H1 (cell line): ENCODE measurements around the gene EIF4A2. TPM values are rescaled to one million over a fixed set of nuclear protein-coding genes. Genes with fewer than 3 reads are reported as not detected.

ENCODE experiments used
- CTCF ChIA-PET: fragments of 300-600 bp; sonication (Branson Sonifier 250); formaldehyde crosslinking; loops from one replicate; lab custom pipeline; 2021; ENCODE audit not compliant: partially characterized antibody; lab: Charles Lee
- POLR2A ChIA-PET: fragments of 300-600 bp; sonication (Branson Sonifier 250); formaldehyde crosslinking; loops from one replicate; lab custom pipeline; 2021; ENCODE audit warnings: inconsistent platforms; ENCODE audit not compliant: partially characterized antibody; lab: Charles Lee
- DNase-seq, 2 experiments: peaks; one replicate each; pipeline versions ENCODE4 v3.0.0 to v3.0.0-alpha.2; 2010 to 2022; ENCODE audit warnings: low spot score in 2 of 2, low read depth in 1 of 2, mixed read lengths in 1 of 2
- FAIRE-seq: peaks from 2 replicates; lab custom pipeline; 2011; peaks lifted over from hg19 to GRCh38; lab: Jason Lieb, UNC
- H2AFZ ChIP-seq: 2 replicates; pipeline ENCODE4 v1.8.1; 2012; ENCODE audit warnings: low read length, inconsistent platforms
- H2AK5ac ChIP-seq: 2 replicates; pipeline ENCODE4 v1.6.1; 2013; ENCODE audit warnings: low read depth, low read length
- H2BK120ac ChIP-seq: replicated peaks from 2 replicates; pipeline ENCODE3; 2013; ENCODE audit warnings: low read depth, low read length, inconsistent platforms
- H2BK12ac ChIP-seq: 2 replicates; pipeline ENCODE4 v1.6.1; 2013; ENCODE audit warnings: low read depth, low read length
- H2BK15ac ChIP-seq: 2 replicates; pipeline ENCODE4 v1.6.1; 2013; ENCODE audit warnings: low read length
- H2BK20ac ChIP-seq: 2 replicates; pipeline ENCODE4 v1.6.1; 2013; ENCODE audit warnings: low read length
- H2BK5ac ChIP-seq: 2 replicates; pipeline ENCODE4 v1.6.1; 2013; ENCODE audit warnings: low read depth, low read length
- H3K14ac ChIP-seq: 2 replicates; pipeline ENCODE4 v1.6.1; 2013; ENCODE audit warnings: inconsistent platforms; ENCODE audit not compliant: insufficient read length
- H3K18ac ChIP-seq: 2 replicates; pipeline ENCODE4 v1.6.1; 2013; ENCODE audit warnings: low read length; ENCODE audit errors: extremely low read depth
- H3K23ac ChIP-seq: 2 replicates; pipeline ENCODE4 v1.6.1; 2013; ENCODE audit warnings: inconsistent platforms; ENCODE audit not compliant: insufficient read length
- H3K23me2 ChIP-seq: 2 replicates; pipeline ENCODE4 v1.6.1; 2013; ENCODE audit warnings: low read depth, low read length
- H3K27ac ChIP-seq: 2 replicates; pipeline ENCODE4 v1.6.1; 2011; ENCODE audit warnings: low read depth, low read length, inconsistent platforms
- H3K27me3 ChIP-seq, 4 experiments: replicated peaks in 1 of 4; 1 replicate in 1 of 4; 2 replicates in 3 of 4; pipeline versions ENCODE4 v1.6.1 to v1.8.1; 2011 to 2013; ENCODE audit warnings: low read length in 3 of 4, mild to moderate bottlenecking in 3 of 4, inconsistent platforms in 2 of 4, mixed read lengths in 2 of 4, moderate library complexity in 1 of 4; ENCODE audit not compliant: control insufficient read depth in 3 of 4, insufficient read depth in 3 of 4; ENCODE audit errors: extremely low read depth in 1 of 4
- H3K36me3 ChIP-seq, 4 experiments: 2 replicates each; pipeline versions ENCODE4 v1.6.1 to v1.8.1; 2011 to 2013; ENCODE audit warnings: mild to moderate bottlenecking in 4 of 4, low read length in 3 of 4, moderate library complexity in 2 of 4, control low read depth in 1 of 4, inconsistent platforms in 1 of 4; ENCODE audit not compliant: insufficient read depth in 4 of 4, control insufficient read depth in 2 of 4
- H3K4ac ChIP-seq: replicated peaks from 2 replicates; pipeline ENCODE3; 2013; ENCODE audit warnings: low read length, low read depth, mixed read lengths, inconsistent platforms; ENCODE audit not compliant: insufficient read length
- H3K4me1 ChIP-seq, 4 experiments: replicated peaks in 1 of 4; 1 replicate in 1 of 4; 2 replicates in 3 of 4; pipeline versions ENCODE4 v1.6.1 to v1.8.1; 2011 to 2013; ENCODE audit warnings: low read length in 3 of 4, inconsistent platforms in 2 of 4, mixed read lengths in 1 of 4; ENCODE audit not compliant: insufficient read depth in 4 of 4, control insufficient read depth in 3 of 4
- H3K4me2 ChIP-seq, 2 experiments: 2 replicates each; pipeline versions ENCODE4 v1.6.1 to v1.8.1; 2011 to 2013; ENCODE audit warnings: low read depth in 2 of 2, low read length in 2 of 2, control low read depth in 1 of 2, inconsistent platforms in 1 of 2, mild to moderate bottlenecking in 1 of 2; ENCODE audit not compliant: insufficient read depth in 1 of 2
- H3K4me3 ChIP-seq, 4 experiments: fragments of 200-600, 300-600 bp in 1 of 4; sonication (generic), shearing (Covaris generic), sonication (Bioruptor Twin) in 1 of 4; 2 replicates each; pipeline versions ENCODE4 v1.5.1 to v1.8.1; 2011 to 2016; ENCODE audit warnings: low read length in 4 of 4, low read depth in 3 of 4, control low read depth in 2 of 4, inconsistent platforms in 2 of 4, mild to moderate bottlenecking in 2 of 4, mixed read lengths in 1 of 4, moderate library complexity in 1 of 4; ENCODE audit not compliant: insufficient read depth in 2 of 4; ENCODE audit errors: extremely low read depth in 1 of 4
- H3K56ac ChIP-seq: replicated peaks from 2 replicates; pipeline ENCODE3; 2013; ENCODE audit warnings: low read depth, mild to moderate bottlenecking, mixed read lengths, low read length, inconsistent platforms; ENCODE audit not compliant: insufficient read length
- H3K79me1 ChIP-seq: 2 replicates; pipeline ENCODE4 v1.6.1; 2013; ENCODE audit warnings: low read depth, low read length, control low read depth
- H3K79me2 ChIP-seq, 2 experiments: 2 replicates each; pipeline versions ENCODE4 v1.6.1 to v1.8.1; 2012 to 2013; ENCODE audit warnings: low read length in 2 of 2, mild to moderate bottlenecking in 2 of 2, inconsistent platforms in 1 of 2; ENCODE audit not compliant: insufficient read depth in 2 of 2, control insufficient read depth in 1 of 2
- H3K9ac ChIP-seq, 4 experiments: replicated peaks in 1 of 4; 1 replicate in 1 of 4; 2 replicates in 3 of 4; pipeline versions ENCODE4 v1.6.1 to v1.8.1; 2011 to 2013; ENCODE audit warnings: low read depth in 3 of 4, low read length in 3 of 4, control low read depth in 2 of 4, mild to moderate bottlenecking in 2 of 4, moderate library complexity in 2 of 4, inconsistent platforms in 1 of 4; ENCODE audit errors: extremely low read depth in 1 of 4
- H3K9me3 ChIP-seq, 2 experiments: 2 replicates each; pipeline versions ENCODE4 v1.6.1 to v1.8.1; 2012 to 2013; ENCODE audit warnings: mild to moderate bottlenecking in 2 of 2, moderate library complexity in 2 of 2, control low read depth in 1 of 2, inconsistent platforms in 1 of 2, low read depth in 1 of 2, low read length in 1 of 2, mixed read lengths in 1 of 2; ENCODE audit not compliant: insufficient read depth in 2 of 2
- H4K20me1 ChIP-seq, 2 experiments: replicated peaks in 1 of 2; 2 replicates each; pipeline versions ENCODE3 to v1.8.1; 2011 to 2013; ENCODE audit warnings: inconsistent platforms in 2 of 2, low read length in 2 of 2, mild to moderate bottlenecking in 1 of 2; ENCODE audit not compliant: insufficient read depth in 2 of 2, control insufficient read depth in 1 of 2
- H4K5ac ChIP-seq: 2 replicates; pipeline ENCODE4 v1.6.1; 2013; ENCODE audit warnings: low read length, low read depth, mixed read lengths, inconsistent platforms; ENCODE audit not compliant: insufficient read length
- H4K8ac ChIP-seq: 2 replicates; pipeline ENCODE4 v1.8.0; 2013; ENCODE audit warnings: mild to moderate bottlenecking, moderate library complexity, low read length, inconsistent platforms; ENCODE audit not compliant: insufficient read depth; ENCODE audit errors: extremely low read depth
- H4K91ac ChIP-seq: replicated peaks from 2 replicates; pipeline ENCODE3; 2013; ENCODE audit warnings: low read length, mixed read lengths, inconsistent platforms; ENCODE audit not compliant: insufficient read length
- CBX5 ChIP-seq: fragments of 300-800, 300-1000 bp; sonication (generic); IDR thresholded peaks from 2 replicates; pipeline ENCODE4 v1.7.1; 2016; ENCODE audit warnings: antibody characterized with exemption, low read length, low read depth
- CEBPB ChIP-seq: IDR thresholded peaks from 2 replicates; pipeline ENCODE4 v1.6.1; 2012; ENCODE audit warnings: low read depth, low read length
- CREB1 ChIP-seq: IDR thresholded peaks from 2 replicates; pipeline ENCODE4 v1.6.1; 2012; ENCODE audit warnings: inconsistent platforms
- CTCF ChIP-seq, 3 experiments: IDR thresholded peaks; 1 replicate in 2 of 3; 2 replicates in 1 of 3; pipeline versions ENCODE4 v1.5.1 to v1.6.1; 2011; ENCODE audit warnings: low read length in 3 of 3, mild to moderate bottlenecking in 3 of 3, inconsistent platforms in 2 of 3, low read depth in 1 of 3, moderate library complexity in 1 of 3; ENCODE audit not compliant: insufficient read depth in 1 of 3; ENCODE audit errors: control extremely low read depth in 1 of 3
- EZH2 ChIP-seq: fragments of 200-600 bp; sonication (generic); IDR thresholded peaks from 2 replicates; pipeline ENCODE4 v1.7.1; 2012; ENCODE audit warnings: low read depth, mild to moderate bottlenecking, moderate library complexity, low read length, inconsistent platforms; ENCODE audit not compliant: severe bottlenecking
- GABPA ChIP-seq: IDR thresholded peaks from 2 replicates; pipeline ENCODE4 v1.6.1; 2011; ENCODE audit warnings: mild to moderate bottlenecking, low read length, moderate library complexity, borderline replicate concordance; ENCODE audit not compliant: insufficient read depth
- RBBP5 ChIP-seq: IDR thresholded peaks from 2 replicates; pipeline ENCODE4 v1.7.1; 2012; ENCODE audit warnings: low read depth, mild to moderate bottlenecking, inconsistent platforms, low read length, moderate library complexity, borderline replicate concordance
- RXRA ChIP-seq: IDR thresholded peaks from 2 replicates; pipeline ENCODE4 v1.6.1; 2011; ENCODE audit warnings: low read depth, mild to moderate bottlenecking, low read length, moderate library complexity; ENCODE audit not compliant: insufficient read depth
- SIN3A ChIP-seq, 2 experiments: IDR thresholded peaks in 1 of 2; conservative IDR thresholded peaks in 1 of 2; 2 replicates each; pipeline ENCODE4 v1.6.1; 2011 to 2012; ENCODE audit warnings: low read length in 2 of 2, improper control_type of control experiment in 1 of 2, low read depth in 1 of 2, mild to moderate bottlenecking in 1 of 2
- SIRT6 ChIP-seq: IDR thresholded peaks from one replicate; pipeline ENCODE4 v1.7.1; 2012; ENCODE audit warnings: low read length, inconsistent platforms
- SRF ChIP-seq: IDR thresholded peaks from 2 replicates; pipeline ENCODE4 v1.6.1; 2011; ENCODE audit warnings: mild to moderate bottlenecking, low read depth, low read length, moderate library complexity
- TEAD4 ChIP-seq: IDR thresholded peaks from 2 replicates; pipeline ENCODE4 v1.6.1; 2012; ENCODE audit warnings: low read depth, low read length, inconsistent platforms, mixed read lengths
- WGBS, 2 experiments: shearing (Covaris generic) in 1 of 2; methylation state at CpG; one replicate each; pipeline versions ENCODE4 v1.1.6 to v1.1.7; 2013 to 2015; ENCODE audit warnings: low lambda C conversion rate in 2 of 2, mixed read lengths in 2 of 2, inconsistent platforms in 1 of 2, low coverage in 1 of 2, missing lambda C conversion rate in 1 of 2; ENCODE audit not compliant: insufficient replicate concordance in 2 of 2, insufficient coverage in 1 of 2, insufficient read length in 1 of 2; ENCODE audit errors: extremely low coverage in 1 of 2, missing lambda C conversion rate in 1 of 2; 5-methylcytosine and 5-hydroxymethylcytosine counted together
- polyA plus RNA-seq, 7 experiments: library from polyadenylated mRNA; depleted of rRNA in 3 of 7; stranded (reverse) in 5 of 7; unstranded in 2 of 7; fragments of >200 nt in 5 of 7; fragments of 200-250 nt in 2 of 7; gene quantifications; 1 replicate in 5 of 7; 2 replicates in 1 of 7; 4 replicates in 1 of 7; pipeline versions ENCODE4 v1.2.1 to v1.2.3, GENCODE V29; 2011 to 2013; ENCODE audit warnings: missing spikeins in 2 of 7, mixed read lengths in 2 of 7
- total RNA-seq: library from RNA; stranded (reverse); fragmentation: NEBNext Ultra II Directional; extraction: Animal tissue kit (Norgen Biotek cat#: 25700); gene quantifications from 2 replicates; pipeline ENCODE4 v1.2.1, GENCODE V29; 2021

The EIF4A2 gene
- total and polyA plus RNA-seq, 2 of the 8 experiments (the other 6 are each of a cell fraction or from before 2014, with no cell fraction given), result 527 to 604 TPM

DNA sequence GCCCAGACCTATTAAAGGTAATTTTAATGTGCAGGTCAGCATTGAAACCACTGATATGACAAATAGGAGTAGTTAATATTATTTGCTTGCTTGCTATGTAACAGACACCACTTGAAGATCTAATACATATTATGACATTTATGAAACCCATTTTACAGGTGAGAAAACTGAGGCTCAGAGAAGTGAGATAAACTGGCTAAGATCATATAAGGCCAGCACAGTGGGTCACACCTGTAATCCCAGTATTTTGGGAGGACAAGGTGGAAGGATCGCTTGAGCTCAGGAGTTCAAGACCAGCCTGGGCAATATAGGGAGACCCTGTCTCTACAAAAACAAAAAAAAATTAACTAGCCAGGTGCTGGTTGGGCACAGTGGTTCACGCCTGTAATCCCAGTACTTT is 33.1 kb upstream of the EIF4A2 start:
- CTCF ChIA-PET, result interaction anchor here (1.2 to 13.6 kb wide), 4 partner anchors 52 to 211 kb away, joined by 3 to 229 read pairs (median 4); partner anchors contain the start of gene AHSG
- WGBS, 2 experiments, result 85% methylated on average over 2 of the region's 2 CpGs; no CpG with 5 or more reads in 1 of the 2 experiments
- no peak overlapping the region for H3K4ac ChIP-seq
- TF ChIP-seq EZH2 (no peak), SIN3A (conservative IDR thresholded peaks at IDR 0.05 in 1 of 2, IDR thresholded peaks at IDR 0.05 in 1 of 2; ENCODE audit: low read depth in 1 of 2, low read length in 2 of 2) (no peak), CREB1 (no peak), CEBPB (no peak), RBBP5 (no peak), SRF (no peak), GABPA (no peak), CTCF (IDR thresholded peaks at IDR 0.05; ENCODE audit: control extremely low read depth in 1 of 3, insufficient read depth in 1 of 3, low read depth in 1 of 3, low read length in 3 of 3) (no peak), RXRA (no peak), TEAD4 (no peak), SIRT6 (no peak), CBX5 (no peak)

More for the DNA sequence above, 33.1 kb upstream of the EIF4A2 start:
- Histone ChIP-seq H4K8ac (no peak overlapping the region), H2BK5ac (no peak overlapping the region), H3K79me1 (no peaks in the 10 kb centered on the region), H3K18ac (no peak overlapping the region), H3K9me3 (no peaks in the 10 kb centered on the region), H2BK15ac (no peak overlapping the region), H3K27ac (no peak overlapping the region), H4K91ac (no peak overlapping the region), H2BK120ac (no peak overlapping the region), H2AK5ac (no peak overlapping the region), H2BK20ac (no peak overlapping the region), H3K4me3 (no peak overlapping the region), H4K20me1 (no peaks in the 10 kb centered on the region), H4K5ac (no peak overlapping the region), H3K56ac (no peak overlapping the region), H3K4me2 (no peak overlapping the region), H3K4me1 (peaks cover 0 to 5% (median under 1%) of the 10 kb centered on the region in 4 experiments; a peak in 5 of 7 replicates), H2AFZ (no peak overlapping the region), H3K23ac (no peak overlapping the region), H2BK12ac (peak overlapping the region; percentile 75; the same call in 1 of the 2 replicates), H3K36me3 (no peaks in the 10 kb centered on the region), H3K9ac (no peak overlapping the region), H3K27me3 (no peaks in the 10 kb centered on the region), H3K14ac (no peak overlapping the region), H3K79me2 (no peaks in the 10 kb centered on the region), H3K23me2 (no peaks in the 10 kb centered on the region)
- POLR2A ChIA-PET, result interaction anchor here (5.1 kb wide), 1 partner anchor 34 kb away, joined by 38 read pairs; the partner anchor contains the start of gene EIF4A2
- no peak for FAIRE-seq
- no peak for DNase-seq
